Activated naive CD4-positive, alpha-beta T cell treated with anti-CD3 and anti-CD28 coated beads, Interleukin-2, amount 10 ng/mL, durations not matched to agents 7 days and 5 days (primary cell): ENCODE measurements around the gene GH1.
A peak's percentile ranks its signal among the peaks of the same experiment; 100 is the strongest.
"Not testable (repeated sequence)": the region's sequence is repeated elsewhere in the genome, so short reads cannot be mapped to it uniquely, and the experiment has no call there.

Experiments used
- CTCF ChIA-PET: fragments of 350-600 bp; sonication (Branson Sonifier 250); formaldehyde crosslinking; loops from one replicate; lab custom pipeline; 2021; ENCODE audit warnings: antibody characterized with exemption; lab: Charles Lee
- DNase-seq: peaks from one replicate; pipeline ENCODE4 v3.0.0-alpha.2; 2020
- H3K27ac Mint-ChIP-seq: one replicate; pipeline ENCODE4 v1.8.0; 2021; ENCODE audit warnings: mild to moderate bottlenecking, moderate library complexity, mixed read lengths
- H3K27me3 Mint-ChIP-seq: one replicate; pipeline ENCODE4 v1.8.0; 2021; ENCODE audit warnings: mild to moderate bottlenecking, mixed read lengths
- H3K36me3 Mint-ChIP-seq: one replicate; pipeline ENCODE4 v1.8.0; 2021; ENCODE audit warnings: mixed read lengths
- H3K4me1 Mint-ChIP-seq: one replicate; pipeline ENCODE4 v1.8.0; 2021; ENCODE audit warnings: mixed read lengths
- H3K4me3 Mint-ChIP-seq: one replicate; pipeline ENCODE4 v1.8.0; 2021; ENCODE audit warnings: mild to moderate bottlenecking, moderate library complexity, mixed read lengths
- H3K9me3 Mint-ChIP-seq: one replicate; pipeline ENCODE4 v1.8.0; 2021; ENCODE audit warnings: mixed read lengths

The GH1 gene

GRCh38 chr17:63928172-63928666, 9.6 kb upstream of the GH1 start:
- no peak for DNase-seq
- Mint-ChIP-seq H3K27ac (no peak overlapping the region), H3K4me1 (peaks cover 29% of the 10 kb centered on the region), H3K4me3 (no peak overlapping the region), H3K27me3 (peaks cover 20% of the 10 kb centered on the region), H3K9me3 (no peaks in the 10 kb centered on the region), H3K36me3 (peaks cover 11% of the 10 kb centered on the region)
- CTCF ChIA-PET: interaction anchor here (1.1 to 4.3 kb wide), 6 partner anchors 9 to 100 kb away, joined by 3 to 27 read pairs (median 5); partner anchors contain the start of gene GH1

- Mint-ChIP-seq H3K27ac (no peak overlapping the region), H3K27me3 (peaks cover 14% of the 10 kb centered on the region)
- DNase-seq: no peak
Measured at GRCh38 chr17:63927464-63928171, 9.0 kb upstream of the GH1 start.

GRCh38 chr17:63926164-63926563, 7.5 kb upstream of the GH1 start:
- no peak overlapping the region for H3K27ac Mint-ChIP-seq
- H3K4me1 Mint-ChIP-seq: peaks cover 11% of the 10 kb centered on the region
- peaks cover 9% of the 10 kb centered on the region for H3K36me3 Mint-ChIP-seq
- CTCF ChIA-PET: interaction anchor here (3.9 kb wide), 1 partner anchor 20 kb away, joined by 17 read pairs; no protein-coding TSS in a partner anchor
- no peak overlapping the region for H3K4me3 Mint-ChIP-seq
- H3K27me3 Mint-ChIP-seq: peaks cover 20% of the 10 kb centered on the region
- H3K9me3 Mint-ChIP-seq: no peaks in the 10 kb centered on the region
- DNase-seq: no peak

More at GRCh38 chr17:63927464-63928171, 9.0 kb upstream of the GH1 start:
- Mint-ChIP-seq H3K4me1 (peaks cover 23% of the 10 kb centered on the region), H3K36me3 (peaks cover 11% of the 10 kb centered on the region), H3K9me3 (no peaks in the 10 kb centered on the region), H3K4me3 (no peak overlapping the region)
- CTCF ChIA-PET: interaction anchor here (1.1 to 4.3 kb wide), 6 partner anchors 9 to 101 kb away, joined by 3 to 27 read pairs (median 5); partner anchors contain the start of gene GH1

- Mint-ChIP-seq H3K27me3 (peaks cover 26% of the 10 kb centered on the region), H3K27ac (no peak overlapping the region)
Measured at GRCh38 chr17:63925615-63926014, 7.0 kb upstream of the GH1 start.

GRCh38 chr17:63922402-63922801, 3.8 kb upstream of the GH1 start:
- peaks cover 56% of the 10 kb centered on the region for H3K27me3 Mint-ChIP-seq
- CTCF ChIA-PET: interaction anchor here (0.9 to 1.2 kb wide), 3 partner anchors 10 to 108 kb away, joined by 3 read pairs; no protein-coding TSS in a partner anchor
- H3K4me3 Mint-ChIP-seq, H3K27ac Mint-ChIP-seq, H3K4me1 Mint-ChIP-seq, DNase-seq, H3K36me3 Mint-ChIP-seq, H3K9me3 Mint-ChIP-seq: not testable (repeated sequence)

More at GRCh38 chr17:63925615-63926014, 7.0 kb upstream of the GH1 start:
- Mint-ChIP-seq H3K4me1 (peaks cover 6% of the 10 kb centered on the region), H3K9me3 (no peaks in the 10 kb centered on the region), H3K36me3 (peaks cover 5% of the 10 kb centered on the region), H3K4me3 (no peak overlapping the region)
- DNase-seq: no peak
- CTCF ChIA-PET: interaction anchor here (0.6 to 3.9 kb wide), 3 partner anchors 20 to 59 kb away, joined by 3 to 17 read pairs (median 4); no protein-coding TSS in a partner anchor

GRCh38 chr17:63920779-63921178, 2.1 kb upstream of the GH1 start:
- not testable (repeated sequence) for H3K4me1 Mint-ChIP-seq, H3K36me3 Mint-ChIP-seq, DNase-seq, H3K9me3 Mint-ChIP-seq, H3K27ac Mint-ChIP-seq, H3K4me3 Mint-ChIP-seq
- peaks cover 64% of the 10 kb centered on the region for H3K27me3 Mint-ChIP-seq
- CTCF ChIA-PET: interaction anchor here (0.6 to 4.0 kb wide), 10 partner anchors 9 to 104 kb away, joined by 3 to 83 read pairs (median 18); partner anchors contain the start of genes ICAM2 and PRR29

GRCh38 chr17:63920050-63920449, 1.4 kb upstream of the GH1 start:
- H3K9me3 Mint-ChIP-seq: not testable (repeated sequence)

GRCh38 chr17:63919311-63919723, 678 bp upstream of the GH1 start:
- CTCF ChIA-PET: interaction anchor here (0.6 to 4.0 kb wide), 39 partner anchors 7 to 362 kb away, joined by 3 to 83 read pairs (median 6); partner anchors contain the start of genes CD79B, ICAM2 and PRR29
- peaks cover 9% of the 10 kb centered on the region for H3K4me1 Mint-ChIP-seq
- no peak overlapping the region for H3K4me3 Mint-ChIP-seq
- H3K27ac Mint-ChIP-seq: no peak overlapping the region
- DNase-seq: peak; percentile 83
- no peaks in the 10 kb centered on the region for H3K9me3 Mint-ChIP-seq
- no peaks in the 10 kb centered on the region for H3K36me3 Mint-ChIP-seq
- H3K27me3 Mint-ChIP-seq: peaks cover 61% of the 10 kb centered on the region

More at GRCh38 chr17:63920050-63920449, 1.4 kb upstream of the GH1 start:
- DNase-seq, H3K4me3 Mint-ChIP-seq, H3K36me3 Mint-ChIP-seq, H3K4me1 Mint-ChIP-seq, H3K27ac Mint-ChIP-seq: not testable (repeated sequence)
- CTCF ChIA-PET: interaction anchor here (0.6 to 4.0 kb wide), 34 partner anchors 8 to 360 kb away, joined by 3 to 83 read pairs (median 7); partner anchors contain the start of genes CD79B, ICAM2 and PRR29
- peaks cover 62% of the 10 kb centered on the region for H3K27me3 Mint-ChIP-seq

GRCh38 chr17:63918305-63918704, 334 bp downstream of the GH1 start:
- Mint-ChIP-seq H3K27ac (no peak overlapping the region), H3K27me3 (peaks cover 71% of the 10 kb centered on the region), H3K4me1 (peaks cover 9% of the 10 kb centered on the region), H3K4me3 (no peak overlapping the region), H3K36me3 (no peaks in the 10 kb centered on the region), H3K9me3 (no peaks in the 10 kb centered on the region)
- DNase-seq: no peak
- CTCF ChIA-PET: interaction anchor here (0.6 to 4.0 kb wide), 16 partner anchors 8 to 215 kb away, joined by 3 to 83 read pairs (median 14); partner anchors contain the start of genes CD79B and PRR29

- DNase-seq: no peak
- CTCF ChIA-PET: interaction anchor here (1.0 to 4.0 kb wide), 10 partner anchors 12 to 216 kb away, joined by 3 to 83 read pairs (median 22); no protein-coding TSS in a partner anchor
- Mint-ChIP-seq H3K4me1 (peaks cover 9% of the 10 kb centered on the region), H3K36me3 (no peaks in the 10 kb centered on the region), H3K27me3 (peaks cover 77% of the 10 kb centered on the region), H3K27ac (no peak overlapping the region), H3K4me3 (no peak overlapping the region), H3K9me3 (no peaks in the 10 kb centered on the region)
Measured at GRCh38 chr17:63917646-63918045, 993 bp downstream of the GH1 start.

- not testable (repeated sequence) for H3K9me3 Mint-ChIP-seq, H3K4me1 Mint-ChIP-seq, H3K4me3 Mint-ChIP-seq, DNase-seq, H3K27ac Mint-ChIP-seq, H3K36me3 Mint-ChIP-seq
- peaks cover 79% of the 10 kb centered on the region for H3K27me3 Mint-ChIP-seq
- CTCF ChIA-PET: interaction anchor here (1.3 to 4.0 kb wide), 6 partner anchors 12 to 111 kb away, joined by 3 to 68 read pairs (median 11); no protein-coding TSS in a partner anchor
Measured at GRCh38 chr17:63917206-63917605, 1.4 kb downstream of the GH1 start.

GRCh38 chr17:63916566-63917185, 2.0 kb downstream of the GH1 start:
- H3K27me3 Mint-ChIP-seq: peaks cover 80% of the 10 kb centered on the region
- DNase-seq: peak; percentile 7
- no peak overlapping the region for H3K4me3 Mint-ChIP-seq
- peaks cover 12% of the 10 kb centered on the region for H3K4me1 Mint-ChIP-seq
- H3K36me3 Mint-ChIP-seq: no peaks in the 10 kb centered on the region
- CTCF ChIA-PET: interaction anchor here (1.1 to 4.0 kb wide), 7 partner anchors 13 to 217 kb away, joined by 3 to 27 read pairs (median 4); no protein-coding TSS in a partner anchor
- no peak overlapping the region for H3K27ac Mint-ChIP-seq
- H3K9me3 Mint-ChIP-seq: no peaks in the 10 kb centered on the region

- not testable (repeated sequence) for H3K9me3 Mint-ChIP-seq, DNase-seq, H3K4me3 Mint-ChIP-seq, H3K27ac Mint-ChIP-seq, H3K36me3 Mint-ChIP-seq
- Mint-ChIP-seq H3K4me1 (peaks cover 12% of the 10 kb centered on the region), H3K27me3 (peaks cover 81% of the 10 kb centered on the region)
- CTCF ChIA-PET: interaction anchor here (1.0 to 1.9 kb wide), 7 partner anchors 31 to 218 kb away, joined by 3 to 8 read pairs (median 3); no protein-coding TSS in a partner anchor
Measured at GRCh38 chr17:63915753-63916152, 2.9 kb downstream of the GH1 start.
